H1 (cell line): ENCODE measurements around the gene GJD3. TPM values are rescaled to one million over a fixed set of nuclear protein-coding genes. Genes with fewer than 3 reads are reported as not detected.
"Not testable (repeated sequence)": the region's sequence is repeated elsewhere in the genome, so short reads cannot be mapped to it uniquely, and the experiment has no call there.

Source experiments
- CTCF ChIA-PET: fragments of 300-600 bp; sonication (Branson Sonifier 250); formaldehyde crosslinking; loops from one replicate; lab custom pipeline; 2021; ENCODE audit not compliant: partially characterized antibody; lab: Charles Lee
- POLR2A ChIA-PET: fragments of 300-600 bp; sonication (Branson Sonifier 250); formaldehyde crosslinking; loops from one replicate; lab custom pipeline; 2021; ENCODE audit warnings: inconsistent platforms; ENCODE audit not compliant: partially characterized antibody; lab: Charles Lee
- DNase-seq, 2 experiments: peaks; one replicate each; pipeline versions ENCODE4 v3.0.0 to v3.0.0-alpha.2; 2010 to 2022; ENCODE audit warnings: low spot score in 2 of 2, low read depth in 1 of 2, mixed read lengths in 1 of 2
- FAIRE-seq: peaks from 2 replicates; lab custom pipeline; 2011; peaks lifted over from hg19 to GRCh38; lab: Jason Lieb, UNC
- H2AFZ ChIP-seq: 2 replicates; pipeline ENCODE4 v1.8.1; 2012; ENCODE audit warnings: low read length, inconsistent platforms
- H2AK5ac ChIP-seq: 2 replicates; pipeline ENCODE4 v1.6.1; 2013; ENCODE audit warnings: low read depth, low read length
- H2BK120ac ChIP-seq: replicated peaks from 2 replicates; pipeline ENCODE3; 2013; ENCODE audit warnings: low read depth, low read length, inconsistent platforms
- H2BK12ac ChIP-seq: 2 replicates; pipeline ENCODE4 v1.6.1; 2013; ENCODE audit warnings: low read depth, low read length
- H2BK15ac ChIP-seq: 2 replicates; pipeline ENCODE4 v1.6.1; 2013; ENCODE audit warnings: low read length
- H2BK20ac ChIP-seq: 2 replicates; pipeline ENCODE4 v1.6.1; 2013; ENCODE audit warnings: low read length
- H2BK5ac ChIP-seq: 2 replicates; pipeline ENCODE4 v1.6.1; 2013; ENCODE audit warnings: low read depth, low read length
- H3K14ac ChIP-seq: 2 replicates; pipeline ENCODE4 v1.6.1; 2013; ENCODE audit warnings: inconsistent platforms; ENCODE audit not compliant: insufficient read length
- H3K18ac ChIP-seq: 2 replicates; pipeline ENCODE4 v1.6.1; 2013; ENCODE audit warnings: low read length; ENCODE audit errors: extremely low read depth
- H3K23ac ChIP-seq: 2 replicates; pipeline ENCODE4 v1.6.1; 2013; ENCODE audit warnings: inconsistent platforms; ENCODE audit not compliant: insufficient read length
- H3K23me2 ChIP-seq: 2 replicates; pipeline ENCODE4 v1.6.1; 2013; ENCODE audit warnings: low read depth, low read length
- H3K27ac ChIP-seq: 2 replicates; pipeline ENCODE4 v1.6.1; 2011; ENCODE audit warnings: low read depth, low read length, inconsistent platforms
- H3K27me3 ChIP-seq, 4 experiments: replicated peaks in 1 of 4; 1 replicate in 1 of 4; 2 replicates in 3 of 4; pipeline versions ENCODE4 v1.6.1 to v1.8.1; 2011 to 2013; ENCODE audit warnings: low read length in 3 of 4, mild to moderate bottlenecking in 3 of 4, inconsistent platforms in 2 of 4, mixed read lengths in 2 of 4, moderate library complexity in 1 of 4; ENCODE audit not compliant: control insufficient read depth in 3 of 4, insufficient read depth in 3 of 4; ENCODE audit errors: extremely low read depth in 1 of 4
- H3K36me3 ChIP-seq, 4 experiments: 2 replicates each; pipeline versions ENCODE4 v1.6.1 to v1.8.1; 2011 to 2013; ENCODE audit warnings: mild to moderate bottlenecking in 4 of 4, low read length in 3 of 4, moderate library complexity in 2 of 4, control low read depth in 1 of 4, inconsistent platforms in 1 of 4; ENCODE audit not compliant: insufficient read depth in 4 of 4, control insufficient read depth in 2 of 4
- H3K4ac ChIP-seq: replicated peaks from 2 replicates; pipeline ENCODE3; 2013; ENCODE audit warnings: low read length, low read depth, mixed read lengths, inconsistent platforms; ENCODE audit not compliant: insufficient read length
- H3K4me1 ChIP-seq, 4 experiments: replicated peaks in 1 of 4; 1 replicate in 1 of 4; 2 replicates in 3 of 4; pipeline versions ENCODE4 v1.6.1 to v1.8.1; 2011 to 2013; ENCODE audit warnings: low read length in 3 of 4, inconsistent platforms in 2 of 4, mixed read lengths in 1 of 4; ENCODE audit not compliant: insufficient read depth in 4 of 4, control insufficient read depth in 3 of 4
- H3K4me2 ChIP-seq, 2 experiments: 2 replicates each; pipeline versions ENCODE4 v1.6.1 to v1.8.1; 2011 to 2013; ENCODE audit warnings: low read depth in 2 of 2, low read length in 2 of 2, control low read depth in 1 of 2, inconsistent platforms in 1 of 2, mild to moderate bottlenecking in 1 of 2; ENCODE audit not compliant: insufficient read depth in 1 of 2
- H3K4me3 ChIP-seq, 4 experiments: fragments of 200-600, 300-600 bp in 1 of 4; sonication (generic), shearing (Covaris generic), sonication (Bioruptor Twin) in 1 of 4; 2 replicates each; pipeline versions ENCODE4 v1.5.1 to v1.8.1; 2011 to 2016; ENCODE audit warnings: low read length in 4 of 4, low read depth in 3 of 4, control low read depth in 2 of 4, inconsistent platforms in 2 of 4, mild to moderate bottlenecking in 2 of 4, mixed read lengths in 1 of 4, moderate library complexity in 1 of 4; ENCODE audit not compliant: insufficient read depth in 2 of 4; ENCODE audit errors: extremely low read depth in 1 of 4
- H3K56ac ChIP-seq: replicated peaks from 2 replicates; pipeline ENCODE3; 2013; ENCODE audit warnings: low read depth, mild to moderate bottlenecking, mixed read lengths, low read length, inconsistent platforms; ENCODE audit not compliant: insufficient read length
- H3K79me1 ChIP-seq: 2 replicates; pipeline ENCODE4 v1.6.1; 2013; ENCODE audit warnings: low read depth, low read length, control low read depth
- H3K79me2 ChIP-seq, 2 experiments: 2 replicates each; pipeline versions ENCODE4 v1.6.1 to v1.8.1; 2012 to 2013; ENCODE audit warnings: low read length in 2 of 2, mild to moderate bottlenecking in 2 of 2, inconsistent platforms in 1 of 2; ENCODE audit not compliant: insufficient read depth in 2 of 2, control insufficient read depth in 1 of 2
- H3K9ac ChIP-seq, 4 experiments: replicated peaks in 1 of 4; 1 replicate in 1 of 4; 2 replicates in 3 of 4; pipeline versions ENCODE4 v1.6.1 to v1.8.1; 2011 to 2013; ENCODE audit warnings: low read depth in 3 of 4, low read length in 3 of 4, control low read depth in 2 of 4, mild to moderate bottlenecking in 2 of 4, moderate library complexity in 2 of 4, inconsistent platforms in 1 of 4; ENCODE audit errors: extremely low read depth in 1 of 4
- H3K9me3 ChIP-seq, 2 experiments: 2 replicates each; pipeline versions ENCODE4 v1.6.1 to v1.8.1; 2012 to 2013; ENCODE audit warnings: mild to moderate bottlenecking in 2 of 2, moderate library complexity in 2 of 2, control low read depth in 1 of 2, inconsistent platforms in 1 of 2, low read depth in 1 of 2, low read length in 1 of 2, mixed read lengths in 1 of 2; ENCODE audit not compliant: insufficient read depth in 2 of 2
- H4K20me1 ChIP-seq, 2 experiments: replicated peaks in 1 of 2; 2 replicates each; pipeline versions ENCODE3 to v1.8.1; 2011 to 2013; ENCODE audit warnings: inconsistent platforms in 2 of 2, low read length in 2 of 2, mild to moderate bottlenecking in 1 of 2; ENCODE audit not compliant: insufficient read depth in 2 of 2, control insufficient read depth in 1 of 2
- H4K5ac ChIP-seq: 2 replicates; pipeline ENCODE4 v1.6.1; 2013; ENCODE audit warnings: low read length, low read depth, mixed read lengths, inconsistent platforms; ENCODE audit not compliant: insufficient read length
- H4K8ac ChIP-seq: 2 replicates; pipeline ENCODE4 v1.8.0; 2013; ENCODE audit warnings: mild to moderate bottlenecking, moderate library complexity, low read length, inconsistent platforms; ENCODE audit not compliant: insufficient read depth; ENCODE audit errors: extremely low read depth
- H4K91ac ChIP-seq: replicated peaks from 2 replicates; pipeline ENCODE3; 2013; ENCODE audit warnings: low read length, mixed read lengths, inconsistent platforms; ENCODE audit not compliant: insufficient read length
- WGBS, 2 experiments: shearing (Covaris generic) in 1 of 2; methylation state at CpG; one replicate each; pipeline versions ENCODE4 v1.1.6 to v1.1.7; 2013 to 2015; ENCODE audit warnings: low lambda C conversion rate in 2 of 2, mixed read lengths in 2 of 2, inconsistent platforms in 1 of 2, low coverage in 1 of 2, missing lambda C conversion rate in 1 of 2; ENCODE audit not compliant: insufficient replicate concordance in 2 of 2, insufficient coverage in 1 of 2, insufficient read length in 1 of 2; ENCODE audit errors: extremely low coverage in 1 of 2, missing lambda C conversion rate in 1 of 2; 5-methylcytosine and 5-hydroxymethylcytosine counted together
- polyA plus RNA-seq, 7 experiments: library from polyadenylated mRNA; depleted of rRNA in 3 of 7; stranded (reverse) in 5 of 7; unstranded in 2 of 7; fragments of >200 nt in 5 of 7; fragments of 200-250 nt in 2 of 7; gene quantifications; 1 replicate in 5 of 7; 2 replicates in 1 of 7; 4 replicates in 1 of 7; pipeline versions ENCODE4 v1.2.1 to v1.2.3, GENCODE V29; 2011 to 2013; ENCODE audit warnings: missing spikeins in 2 of 7, mixed read lengths in 2 of 7
- total RNA-seq: library from RNA; stranded (reverse); fragmentation: NEBNext Ultra II Directional; extraction: Animal tissue kit (Norgen Biotek cat#: 25700); gene quantifications from 2 replicates; pipeline ENCODE4 v1.2.1, GENCODE V29; 2021

Gene GJD3
- total and polyA plus RNA-seq, 2 of the 8 experiments (the other 6 are each of a cell fraction or from before 2014, with no cell fraction given): 0.53 to 1.9 TPM

DNA sequence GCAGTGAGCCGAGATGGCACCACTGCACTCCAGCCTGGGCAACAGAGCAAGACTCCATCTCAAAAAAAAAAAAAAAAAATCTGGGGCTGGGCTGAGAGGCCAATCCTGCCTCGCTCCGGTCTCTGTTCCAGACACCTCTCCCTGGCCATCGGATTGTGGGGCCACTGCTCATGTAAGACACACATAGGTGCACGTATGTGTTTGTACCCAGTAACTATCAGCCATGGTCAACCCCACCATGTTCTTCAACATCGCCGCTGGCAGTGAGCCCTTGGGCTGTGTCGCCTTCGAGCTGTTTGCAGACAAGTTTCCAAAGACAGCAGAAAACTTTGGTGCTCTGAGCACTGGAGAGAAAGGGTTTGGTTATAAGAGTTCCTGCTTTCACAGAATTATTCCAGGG lies 3.2 kb upstream of the GJD3 start:
- H3K4me2 ChIP-seq, H3K79me2 ChIP-seq, FAIRE-seq, H3K23ac ChIP-seq, H4K5ac ChIP-seq, H2AFZ ChIP-seq, H3K9me3 ChIP-seq, H3K4ac ChIP-seq, DNase-seq, H4K20me1 ChIP-seq, H3K4me3 ChIP-seq, H2BK5ac ChIP-seq, H2BK15ac ChIP-seq, H2AK5ac ChIP-seq, H2BK120ac ChIP-seq, H3K9ac ChIP-seq, H3K18ac ChIP-seq, H3K14ac ChIP-seq, H3K36me3 ChIP-seq, H3K27ac ChIP-seq, H2BK12ac ChIP-seq, H4K8ac ChIP-seq, H2BK20ac ChIP-seq, H3K56ac ChIP-seq, H3K79me1 ChIP-seq: not testable (repeated sequence)
- Histone ChIP-seq H3K4me1 (peaks cover 0 to 18% (median 13%) of the 10 kb centered on the region in 4 experiments; a peak in 6 of 7 replicates), H4K91ac (peak overlapping the region; percentile 74), H3K27me3 (peaks cover 8 to 18% (median 15%) of the 10 kb centered on the region in 4 experiments), H3K23me2 (peaks cover 18% of the 10 kb centered on the region; the same call in 1 of the 2 replicates)
- WGBS, 2 experiments: 92% methylated on average over 9 of the region's 9 CpGs; no CpG with 5 or more reads in 1 of the 2 experiments
- ChIA-PET POLR2A (interaction anchor here (0.7 to 1.3 kb wide), 3 partner anchors 9 to 43 kb away, joined by 3 to 4 read pairs (median 3); no protein-coding TSS in a partner anchor), CTCF (interaction anchor here (0.8 to 30.8 kb wide), 5 partner anchors 9 to 108 kb away, joined by 3 to 1198 read pairs (median 4); partner anchors contain the start of gene RARA)
